SKM-1 (cell line): ENCODE results near the gene CFAP157.

Source experiments
- DNase-seq: peaks from one replicate; lab custom pipeline; 2025; ENCODE audit not compliant: unreplicated experiment; lab: John Stamatoyannopoulos, UW

The CFAP157 gene

DNA sequence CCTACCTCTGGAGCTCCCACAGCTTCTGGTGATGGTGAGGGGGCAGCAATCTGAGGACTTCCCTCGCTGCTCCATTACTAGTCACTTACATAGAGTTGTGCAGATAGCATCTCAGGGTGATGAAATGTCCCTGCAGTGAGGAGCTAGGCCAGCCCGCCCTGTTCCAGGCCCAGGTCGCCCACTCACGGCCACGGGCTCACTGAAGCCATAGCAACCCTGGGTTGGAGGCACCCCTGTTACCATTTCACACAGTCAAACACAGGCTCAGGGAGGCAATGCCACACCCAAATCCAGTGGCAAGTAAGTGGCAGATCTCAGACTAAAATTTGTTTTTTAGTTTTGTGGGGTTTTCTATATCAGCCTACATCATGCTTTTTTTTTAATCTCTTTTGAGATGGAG, 52.1 kb downstream of the CFAP157 start:
- no peak for DNase-seq

DNA sequence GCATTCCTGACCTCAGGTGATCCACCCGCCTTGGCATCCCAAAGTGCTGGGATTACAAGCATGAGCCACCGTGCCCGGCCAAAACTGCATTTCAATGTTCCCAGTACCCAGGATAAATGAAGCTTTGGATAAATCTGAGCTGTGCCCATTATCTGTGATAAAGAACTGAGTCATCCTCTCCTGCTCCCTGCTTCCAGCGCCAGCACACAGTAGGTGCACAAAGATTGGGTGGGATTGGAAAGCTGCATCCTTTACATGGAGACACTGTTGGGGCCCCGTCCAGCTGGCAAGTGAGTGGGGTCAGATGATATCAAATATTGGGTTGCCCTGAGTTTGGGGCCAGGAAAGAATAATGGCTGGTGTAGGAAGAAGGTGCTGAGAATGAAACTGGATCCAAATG, 54.3 kb downstream of the CFAP157 start:
- DNase-seq: no peak

DNA sequence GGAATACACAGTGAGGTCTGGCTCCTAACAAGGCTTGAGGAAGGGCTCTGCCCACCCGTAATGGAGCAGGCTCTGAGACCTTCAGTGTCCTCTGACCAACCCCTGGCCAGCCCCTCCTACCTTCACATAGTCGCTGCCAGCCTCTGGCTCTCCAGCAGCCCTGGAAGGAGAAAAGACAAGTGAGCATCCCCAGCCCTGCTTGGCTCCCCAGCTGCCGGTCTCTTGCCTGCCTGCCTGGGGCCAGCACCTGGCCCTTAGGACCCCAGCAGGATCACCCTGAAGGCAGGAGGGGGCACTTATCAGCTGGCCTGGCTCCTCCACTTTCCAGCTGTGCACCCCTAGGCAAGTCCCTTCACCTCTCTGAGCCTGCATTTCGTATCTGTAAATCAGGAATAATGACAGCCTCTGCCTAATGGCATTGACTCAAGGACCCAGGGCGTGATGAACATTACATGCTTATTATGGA, 54.7 kb downstream of the CFAP157 start:
- no peak for DNase-seq

DNA sequence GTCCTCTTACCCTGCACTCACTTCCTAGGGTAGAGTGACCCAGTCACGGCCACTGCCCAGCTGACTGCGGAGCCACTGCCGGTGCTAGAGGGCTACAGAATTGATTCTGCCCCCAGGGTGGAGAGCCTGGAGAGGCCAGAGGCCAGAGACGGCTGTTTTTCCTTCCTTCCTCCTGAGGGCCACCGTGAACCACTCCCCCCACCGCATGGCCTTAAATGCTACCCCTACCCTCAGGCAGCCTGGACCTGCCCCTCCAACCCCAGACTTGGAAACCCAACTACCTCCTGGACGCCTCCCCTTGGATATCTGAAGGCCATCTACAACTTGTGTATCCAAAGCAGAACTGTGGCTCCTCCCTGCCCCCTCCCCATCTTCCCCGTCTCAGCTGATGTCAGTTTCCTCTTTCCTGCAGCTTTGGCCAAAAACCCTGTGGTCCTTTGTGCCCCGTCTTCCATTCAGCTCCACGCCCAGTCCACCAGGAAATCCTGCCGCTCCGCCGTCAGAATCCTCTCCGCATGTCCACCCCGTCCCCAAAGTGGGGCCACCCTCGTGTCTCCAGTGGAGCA, 55.4 kb downstream of the CFAP157 start:
- peak; percentile 49 for DNase-seq

DNA sequence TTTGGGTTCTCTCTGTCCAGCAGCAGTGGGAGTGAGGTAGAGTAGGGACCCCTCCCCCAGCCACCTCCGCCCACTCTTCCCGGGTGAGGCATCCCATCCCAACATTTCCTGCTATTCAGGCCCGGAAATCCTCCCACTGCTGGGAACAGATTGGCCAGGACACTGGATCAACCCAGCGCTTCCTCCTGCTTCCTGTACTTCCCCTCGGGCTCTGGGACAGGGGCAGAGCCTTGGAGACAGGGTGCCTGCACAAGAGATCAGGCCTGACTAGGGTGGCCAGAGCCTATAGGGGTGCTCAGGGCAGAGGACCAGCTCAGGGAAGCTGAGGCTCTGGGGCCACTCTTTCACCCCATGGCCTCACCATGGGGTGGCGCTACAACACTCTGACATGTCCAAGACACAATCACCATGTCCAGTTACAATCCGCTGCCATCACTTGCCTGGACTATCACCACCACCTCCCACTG, 57.2 kb downstream of the CFAP157 start:
- no peak for DNase-seq

DNA sequence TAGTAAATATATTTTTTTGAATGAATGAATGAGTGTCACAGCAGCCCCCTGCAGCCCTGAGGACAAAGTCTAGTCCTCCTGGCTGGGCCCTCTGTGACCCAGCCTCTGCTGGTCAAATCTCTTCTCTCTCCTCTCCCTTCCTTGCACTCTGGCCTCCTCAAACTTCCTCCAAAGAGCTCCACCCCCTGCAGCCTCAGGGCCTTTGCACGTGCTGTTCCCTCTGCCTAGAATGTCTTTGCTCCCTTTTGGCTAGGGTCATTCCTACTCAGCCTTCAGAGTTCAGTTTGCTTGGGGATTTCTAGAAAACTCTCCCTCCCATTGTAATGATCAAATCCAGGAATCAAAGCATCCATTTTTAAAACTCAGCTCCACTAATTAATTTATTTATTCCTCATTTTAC, 58.6 kb downstream of the CFAP157 start:
- no peak for DNase-seq
